Mesenchymal stem cell (in vitro differentiated cells and primary cell): ENCODE results near the gene CZIB.
A peak's percentile ranks its signal among the peaks of the same experiment; 100 is the strongest.

ENCODE experiments used
- DNase-seq: peaks from one replicate; pipeline ENCODE4 v3.0.0-alpha.2; 2013
- H2AFZ ChIP-seq: one replicate; pipeline ENCODE4 v1.6.1; 2013; ENCODE audit warnings: low read depth, mild to moderate bottlenecking, control low read depth, inconsistent platforms, low read length, moderate library complexity
- H2AK5ac ChIP-seq: 2 replicates; pipeline ENCODE4 v1.6.1; 2013; ENCODE audit warnings: low read length, moderate library complexity, mild to moderate bottlenecking, inconsistent platforms; ENCODE audit not compliant: severe bottlenecking
- H2BK120ac ChIP-seq: one replicate; pipeline ENCODE4 v1.6.1; 2013; ENCODE audit warnings: low read depth, mild to moderate bottlenecking, inconsistent platforms, low read length, moderate library complexity
- H2BK12ac ChIP-seq, 2 experiments: one replicate each; pipeline ENCODE4 v1.6.1; 2013; ENCODE audit warnings: inconsistent platforms in 2 of 2, low read length in 2 of 2, mild to moderate bottlenecking in 2 of 2, moderate library complexity in 2 of 2, control low read depth in 1 of 2
- H2BK15ac ChIP-seq: one replicate; pipeline ENCODE4 v1.6.1; 2013; ENCODE audit warnings: mild to moderate bottlenecking, low read depth, inconsistent platforms; ENCODE audit not compliant: poor library complexity, severe bottlenecking
- H2BK5ac ChIP-seq: 2 replicates; pipeline ENCODE4 v1.6.1; 2013; ENCODE audit warnings: low read depth, mild to moderate bottlenecking, low read length, control low read depth, inconsistent platforms; ENCODE audit not compliant: poor library complexity, severe bottlenecking
- H3K14ac ChIP-seq, 2 experiments: one replicate each; pipeline ENCODE4 v1.6.1; 2013; ENCODE audit warnings: inconsistent platforms in 2 of 2, low read length in 2 of 2, control low read depth in 1 of 2, mild to moderate bottlenecking in 1 of 2, moderate library complexity in 1 of 2
- H3K18ac ChIP-seq, 2 experiments: one replicate each; pipeline ENCODE4 v1.6.1; 2013; ENCODE audit warnings: inconsistent platforms in 2 of 2, low read length in 2 of 2, control low read depth in 1 of 2, low read depth in 1 of 2, mild to moderate bottlenecking in 1 of 2
- H3K23ac ChIP-seq, 2 experiments: one replicate each; pipeline ENCODE4 v1.6.1; 2013; ENCODE audit warnings: inconsistent platforms in 2 of 2, low read length in 2 of 2, mild to moderate bottlenecking in 2 of 2, moderate library complexity in 2 of 2, control low read depth in 1 of 2
- H3K27ac ChIP-seq: 2 replicates; pipeline ENCODE4 v1.5.1; 2013; ENCODE audit warnings: mild to moderate bottlenecking, moderate library complexity, low read length, control low read depth, inconsistent platforms; ENCODE audit not compliant: poor library complexity, severe bottlenecking
- H3K27me3 ChIP-seq, 2 experiments: 2 replicates each; pipeline versions ENCODE4 v1.6.1 to v1.7.0; 2013; ENCODE audit warnings: low read length in 2 of 2, mild to moderate bottlenecking in 2 of 2, moderate library complexity in 2 of 2, control low read depth in 1 of 2, inconsistent platforms in 1 of 2; ENCODE audit not compliant: control insufficient read depth in 1 of 2, insufficient read depth in 1 of 2
- H3K36me3 ChIP-seq, 2 experiments: 2 replicates each; pipeline versions ENCODE4 v1.6.1 to v1.7.0; 2013; ENCODE audit warnings: low read length in 2 of 2, control low read depth in 1 of 2, inconsistent platforms in 1 of 2, low read depth in 1 of 2, mild to moderate bottlenecking in 1 of 2; ENCODE audit not compliant: insufficient read depth in 2 of 2, control insufficient read depth in 1 of 2
- H3K4ac ChIP-seq, 2 experiments: one replicate each; pipeline ENCODE4 v1.6.1; 2013; ENCODE audit warnings: inconsistent platforms in 2 of 2, low read length in 2 of 2, mild to moderate bottlenecking in 2 of 2, moderate library complexity in 2 of 2, control low read depth in 1 of 2, low read depth in 1 of 2
- H3K4me1 ChIP-seq: 2 replicates; pipeline ENCODE4 v1.6.1; 2013; ENCODE audit warnings: low read depth, low read length, control low read depth; ENCODE audit not compliant: control insufficient read depth, insufficient read depth
- H3K4me2 ChIP-seq: 2 replicates; pipeline ENCODE4 v1.6.1; 2013; ENCODE audit warnings: low read length, mild to moderate bottlenecking, inconsistent platforms; ENCODE audit not compliant: poor library complexity, severe bottlenecking
- H3K4me3 ChIP-seq, 2 experiments: 2 replicates each; pipeline versions ENCODE4 v1.5.1 to v1.7.0; 2013; ENCODE audit warnings: low read length in 2 of 2, mild to moderate bottlenecking in 2 of 2, control low read depth in 1 of 2, low read depth in 1 of 2; ENCODE audit not compliant: insufficient read depth in 1 of 2
- H3K79me1 ChIP-seq: replicated peaks from 2 replicates; pipeline ENCODE4 v1.6.1; 2013; ENCODE audit warnings: mild to moderate bottlenecking, control low read depth, low read length, inconsistent platforms; ENCODE audit not compliant: poor library complexity, severe bottlenecking
- H3K9ac ChIP-seq: 2 replicates; pipeline ENCODE4 v1.7.0; 2013; ENCODE audit warnings: mild to moderate bottlenecking, low read length, moderate library complexity
- H3K9me3 ChIP-seq: 2 replicates; pipeline ENCODE4 v1.7.0; 2013; ENCODE audit warnings: mild to moderate bottlenecking, low read length; ENCODE audit not compliant: control insufficient read depth
- H4K8ac ChIP-seq: one replicate; pipeline ENCODE4 v1.6.1; 2013; ENCODE audit warnings: inconsistent platforms, mild to moderate bottlenecking, low read length, moderate library complexity
- H4K91ac ChIP-seq: one replicate; pipeline ENCODE4 v1.6.1; 2013; ENCODE audit warnings: mild to moderate bottlenecking, low read length, inconsistent platforms
- WGBS: methylation state at CpG from one replicate; pipeline ENCODE4 v1.1.7; 2013; ENCODE audit warnings: mixed read lengths; 5-methylcytosine and 5-hydroxymethylcytosine counted together

The CZIB gene

GRCh38 chr1:53180951-53181350, 39.5 kb downstream of the CZIB start:
- H2AFZ ChIP-seq, result no peak overlapping the region
- no peak overlapping the region for H2AK5ac ChIP-seq
- H3K18ac ChIP-seq, result peak overlapping the region; percentile 60 to 79
- H4K8ac ChIP-seq, result peak overlapping the region; percentile 10
- no peak overlapping the region for H3K4me2 ChIP-seq
- H3K4me3 ChIP-seq, result no peak overlapping the region
- peak overlapping the region in 1 of 2 experiments; percentile 5 for H3K14ac ChIP-seq
- no peaks in the 10 kb centered on the region for H3K4me1 ChIP-seq
- H2BK5ac ChIP-seq, result no peak overlapping the region
- H3K9me3 ChIP-seq, result no peaks in the 10 kb centered on the region
- H3K27ac ChIP-seq, result no peak overlapping the region
- H3K4ac ChIP-seq, result peak overlapping the region; percentile 2 to 57
- H3K9ac ChIP-seq, result no peak overlapping the region
- H4K91ac ChIP-seq, result no peak overlapping the region
- H3K79me1 ChIP-seq, result no peaks in the 10 kb centered on the region
- H2BK12ac ChIP-seq, result peak overlapping the region; percentile 73 to 81
- H3K27me3 ChIP-seq, result no peaks in the 10 kb centered on the region
- DNase-seq, result no peak
- H3K23ac ChIP-seq, result no peak overlapping the region
- no peaks in the 10 kb centered on the region for H3K36me3 ChIP-seq
- H2BK15ac ChIP-seq, result no peak overlapping the region
- no peak overlapping the region for H2BK120ac ChIP-seq
- 91% methylated on average over 3 of the region's 5 CpGs for WGBS

GRCh38 chr1:53180226-53180625, 40.2 kb downstream of the CZIB start:
- Histone ChIP-seq H3K9ac (no peak overlapping the region), H3K14ac (no peak overlapping the region), H4K8ac (peak overlapping the region; percentile 85), H3K18ac (peak overlapping the region; percentile 61 to 91), H2BK12ac (peak overlapping the region; percentile 81 to 85), H2AK5ac (no peak overlapping the region), H2BK5ac (no peak overlapping the region), H3K4ac (peak overlapping the region; percentile 57 to 67), H2BK120ac (peak overlapping the region; percentile 54), H3K9me3 (no peaks in the 10 kb centered on the region), H2BK15ac (peak overlapping the region; percentile 44), H4K91ac (peak overlapping the region; percentile 78), H3K27ac (no peak overlapping the region), H3K79me1 (no peaks in the 10 kb centered on the region), H3K4me3 (no peak overlapping the region), H3K36me3 (no peaks in the 10 kb centered on the region), H3K27me3 (no peaks in the 10 kb centered on the region), H3K23ac (no peak overlapping the region), H3K4me2 (no peak overlapping the region), H3K4me1 (no peaks in the 10 kb centered on the region), H2AFZ (peak overlapping the region; percentile 30)
- DNase-seq, result peak; percentile 75
- 67% methylated on average over 2 of the region's 2 CpGs for WGBS

GRCh38 chr1:53176452-53177208, 43.8 kb downstream of the CZIB start:
- H2BK12ac ChIP-seq, result peak overlapping the region; percentile 17 to 59
- 76% methylated on average over 10 of the region's 10 CpGs for WGBS
- peak overlapping the region in 1 of 2 experiments; percentile 5 for H3K14ac ChIP-seq
- H3K23ac ChIP-seq, result no peak overlapping the region
- H3K4me3 ChIP-seq, result no peak overlapping the region
- peak overlapping the region in 1 of 2 experiments; percentile 58 for H3K18ac ChIP-seq
- no peak overlapping the region for H2AK5ac ChIP-seq
- H3K27ac ChIP-seq, result no peak overlapping the region
- H4K8ac ChIP-seq, result no peak overlapping the region
- H3K36me3 ChIP-seq, result no peaks in the 10 kb centered on the region
- peak overlapping the region; percentile 64 for H4K91ac ChIP-seq
- no peak overlapping the region for H2AFZ ChIP-seq
- no peaks in the 10 kb centered on the region for H3K79me1 ChIP-seq
- no peak overlapping the region for H3K4ac ChIP-seq
- H2BK15ac ChIP-seq, result no peak overlapping the region
- no peak overlapping the region for H2BK120ac ChIP-seq
- peaks cover 3% of the 10 kb centered on the region for H3K4me1 ChIP-seq
- DNase-seq, result peak; percentile 57
- H3K4me2 ChIP-seq, result no peak overlapping the region
- peak overlapping the region; percentile 30 for H3K9ac ChIP-seq
- H3K27me3 ChIP-seq, result no peaks in the 10 kb centered on the region
- no peak overlapping the region for H2BK5ac ChIP-seq
- H3K9me3 ChIP-seq, result no peaks in the 10 kb centered on the region

GRCh38 chr1:53174971-53175913, 45.2 kb downstream of the CZIB start:
- Histone ChIP-seq H2AK5ac (no peak overlapping the region), H3K4me2 (no peak overlapping the region), H3K4me3 (no peak overlapping the region), H3K4ac (peak overlapping the region in 1 of 2 experiments; percentile 71), H3K27ac (no peak overlapping the region), H3K27me3 (no peaks in the 10 kb centered on the region), H3K18ac (peak overlapping the region in 1 of 2 experiments; percentile 80), H3K36me3 (no peaks in the 10 kb centered on the region), H3K14ac (no peak overlapping the region), H2BK5ac (no peak overlapping the region), H2BK120ac (no peak overlapping the region), H4K91ac (no peak overlapping the region), H2BK15ac (no peak overlapping the region), H4K8ac (no peak overlapping the region), H2AFZ (no peak overlapping the region), H2BK12ac (peak overlapping the region in 1 of 2 experiments; percentile 45), H3K9me3 (no peaks in the 10 kb centered on the region), H3K9ac (peak overlapping the region; percentile 1), H3K23ac (no peak overlapping the region), H3K4me1 (peaks cover 5% of the 10 kb centered on the region), H3K79me1 (no peaks in the 10 kb centered on the region)
- 95% methylated on average over 9 of the region's 10 CpGs for WGBS
- no peak for DNase-seq
